Transverse colon (tissue), 4 donors: ENCODE measurements around the gene FAM25C. TPM values are rescaled to one million over a fixed set of nuclear protein-coding genes. Genes with fewer than 3 reads are reported as not detected.
"Not testable (repeated sequence)": the region's sequence is repeated elsewhere in the genome, so short reads cannot be mapped to it uniquely, and the experiment has no call there.

Experiments
- DNase-seq: peaks from one replicate; pipeline ENCODE4 v3.0.0-alpha.2; 2019
- H3K27ac ChIP-seq, 4 donors: fragments of 200-600 bp; sonication (generic); 2 replicates each; pipeline ENCODE4 v1.5.1; 2016 to 2018; ENCODE audit warnings: inconsistent platforms in 4 of 4
- H3K27me3 ChIP-seq: fragments of 200-600 bp; sonication (generic); 2 replicates; pipeline ENCODE4 v1.5.1; 2017; ENCODE audit warnings: inconsistent platforms
- H3K36me3 ChIP-seq, 4 donors: fragments of 200-600 bp; sonication (generic); 2 replicates each; pipeline ENCODE4 v1.5.1; 2017 to 2019; ENCODE audit warnings: inconsistent platforms in 4 of 4
- H3K4me1 ChIP-seq, 4 donors: fragments of 200-600 bp; sonication (generic); 2 replicates each; pipeline ENCODE4 v1.5.1; 2017 to 2020; ENCODE audit warnings: inconsistent platforms in 4 of 4
- H3K4me3 ChIP-seq, 4 donors: fragments of 200-600 bp; sonication (generic); 1 replicate in 1 of 4; 2 replicates in 3 of 4; pipeline versions ENCODE4 v1.5.1 to v1.6.1; 2017 to 2019; ENCODE audit warnings: inconsistent platforms in 4 of 4
- H3K9me3 ChIP-seq, 2 donors: fragments of 200-600 bp; sonication (generic); 2 replicates each; pipeline ENCODE4 v1.5.1; 2017 to 2019; ENCODE audit warnings: inconsistent platforms in 2 of 2
- WGBS, 2 donors: methylation state at CpG; one replicate each; pipeline ENCODE4 v1.1.5; 2018; ENCODE audit warnings: low coverage in 1 of 2; 5-methylcytosine and 5-hydroxymethylcytosine counted together
- in situ Hi-C, 4 donors: fragments of 200-750 bp; cut with MboI; loops; one replicate each; pipeline versions ENCODE4 v1.15.0 to v1.15.1; 2017; ENCODE audit warnings: low sequenced_read_pairs in 3 of 4, low pct_ligation_motif_present in 1 of 4, low pct_unique_long_range_greater_than_20kb in 1 of 4
- intact Hi-C: fragments of 100-400 bp; cut with DNase I; formaldehyde crosslinking; loops from one replicate; pipeline ENCODE4 v1.15.1; 2023; ENCODE audit warnings: low total_unique reads
- total RNA-seq, 4 donors: library from RNA; depleted of rRNA; stranded (reverse); fragments of >200 nt; gene quantifications; one replicate each; pipeline ENCODE4 v1.1.0, GENCODE V29; 2016

FAM25C gene
- total RNA-seq: not detected

GRCh38 chr10:47999691-48000090 is at the start of gene FAM25C:
Gene FAM25C, minus strand, starts transcription at chr10:47999791. Its CDS starts 26 bp downstream, at chr10:47999765.
- H3K4me1 ChIP-seq, H3K27ac ChIP-seq, intact Hi-C loops, H3K4me3 ChIP-seq, in situ Hi-C loops, DNase-seq, H3K27me3 ChIP-seq, H3K36me3 ChIP-seq, H3K9me3 ChIP-seq: not testable (repeated sequence)
- no CpG with 5 or more reads among the region's 9 CpGs for WGBS, 2 donors

DNA sequence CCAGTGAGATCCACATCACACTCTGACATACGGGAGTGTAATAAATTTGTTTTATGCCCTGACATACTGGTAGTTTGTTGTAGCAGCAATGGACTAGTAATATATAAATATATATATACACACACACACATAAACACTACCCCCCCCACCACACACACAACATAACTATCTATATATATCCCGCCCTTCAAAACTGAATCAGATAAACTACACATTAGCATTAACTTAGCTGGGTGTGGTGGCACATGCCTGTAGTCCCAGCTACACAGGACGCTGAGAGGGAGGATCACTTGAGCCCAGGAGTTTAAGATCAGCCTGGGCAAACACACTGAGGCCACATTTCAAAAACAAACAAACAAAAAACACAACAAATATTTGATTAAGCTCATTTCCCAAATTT is 45.0 kb upstream of the FAM25C start:
- intact Hi-C loops: not testable (repeated sequence)

GRCh38 chr10:48031390-48031789 is 31.8 kb upstream of the FAM25C start:
- H3K9me3 ChIP-seq, in situ Hi-C loops, H3K27me3 ChIP-seq, H3K36me3 ChIP-seq, H3K4me1 ChIP-seq, intact Hi-C loops, H3K4me3 ChIP-seq, H3K27ac ChIP-seq, DNase-seq: not testable (repeated sequence)
- no CpG with 5 or more reads among the region's 19 CpGs for WGBS, 2 donors

More for the DNA sequence above, 45.0 kb upstream of the FAM25C start:
- H3K27me3 ChIP-seq, H3K36me3 ChIP-seq, H3K9me3 ChIP-seq, in situ Hi-C loops, DNase-seq, H3K27ac ChIP-seq, H3K4me3 ChIP-seq, H3K4me1 ChIP-seq: not testable (repeated sequence)
- WGBS, 2 donors: 20 to 75% methylated on average over 1 to 2 of the region's 3 CpGs

GRCh38 chr10:48002306-48002705 is 2.7 kb upstream of the FAM25C start:
- in situ Hi-C loops, H3K4me1 ChIP-seq, intact Hi-C loops, H3K27ac ChIP-seq, DNase-seq, H3K36me3 ChIP-seq, H3K9me3 ChIP-seq, H3K27me3 ChIP-seq, H3K4me3 ChIP-seq: not testable (repeated sequence)
- WGBS, 2 donors: 22% methylated on average over 1 of the region's 6 CpGs; no CpG with 5 or more reads in 1 of the 2 donors

DNA sequence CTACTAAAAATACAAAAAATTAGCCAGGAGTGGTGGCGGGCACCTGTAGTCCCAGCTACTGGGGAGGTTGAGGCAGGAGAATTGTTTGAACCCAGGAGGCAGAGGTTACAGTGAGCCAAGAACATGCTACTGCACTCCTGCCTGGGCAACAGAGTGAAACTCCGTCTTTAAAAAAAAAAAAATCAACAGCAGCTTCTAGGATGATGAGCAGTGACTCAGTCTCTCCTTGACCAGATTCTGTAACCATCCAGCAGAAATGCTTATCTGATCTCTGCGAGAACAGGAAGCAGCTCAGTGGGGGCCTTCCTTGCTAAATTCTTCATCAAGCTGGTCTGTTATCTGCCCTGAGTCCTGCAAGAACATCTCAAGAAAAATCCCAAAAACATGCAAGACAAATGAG is 5.5 kb downstream of the FAM25C start:
- H3K4me1 ChIP-seq, H3K4me3 ChIP-seq, H3K9me3 ChIP-seq, H3K27ac ChIP-seq, in situ Hi-C loops, DNase-seq, H3K27me3 ChIP-seq, H3K36me3 ChIP-seq, intact Hi-C loops: not testable (repeated sequence)
- WGBS, 2 donors: 100% methylated on average over 1 of the region's 3 CpGs; no CpG with 5 or more reads in 1 of the 2 donors

GRCh38 chr10:47992560-47992959 is 7.0 kb downstream of the FAM25C start:
- H3K4me3 ChIP-seq, intact Hi-C loops, DNase-seq, H3K9me3 ChIP-seq, H3K27me3 ChIP-seq, H3K27ac ChIP-seq, H3K36me3 ChIP-seq, in situ Hi-C loops, H3K4me1 ChIP-seq: not testable (repeated sequence)
- WGBS, 2 donors: 92% methylated on average over 11 of the region's 11 CpGs; no CpG with 5 or more reads in 1 of the 2 donors

- H3K4me1 ChIP-seq, H3K4me3 ChIP-seq, H3K9me3 ChIP-seq, H3K27ac ChIP-seq, H3K27me3 ChIP-seq, DNase-seq, in situ Hi-C loops, intact Hi-C loops, H3K36me3 ChIP-seq: not testable (repeated sequence)
- 81% methylated on average over 11 of the region's 12 CpGs; no CpG with 5 or more reads in 1 of the 2 donors for WGBS, 2 donors
Measured at GRCh38 chr10:47991706-47992105, 7.9 kb downstream of the FAM25C start.

- H3K4me3 ChIP-seq, H3K27ac ChIP-seq, in situ Hi-C loops, H3K27me3 ChIP-seq, DNase-seq, H3K4me1 ChIP-seq, H3K36me3 ChIP-seq, H3K9me3 ChIP-seq, intact Hi-C loops: not testable (repeated sequence)
- no CpG with 5 or more reads among the region's 1 CpG for whole genome bisulfite sequencing, 2 donors
Measured at GRCh38 chr10:47990097-47990496, 9.5 kb downstream of the FAM25C start.

DNA sequence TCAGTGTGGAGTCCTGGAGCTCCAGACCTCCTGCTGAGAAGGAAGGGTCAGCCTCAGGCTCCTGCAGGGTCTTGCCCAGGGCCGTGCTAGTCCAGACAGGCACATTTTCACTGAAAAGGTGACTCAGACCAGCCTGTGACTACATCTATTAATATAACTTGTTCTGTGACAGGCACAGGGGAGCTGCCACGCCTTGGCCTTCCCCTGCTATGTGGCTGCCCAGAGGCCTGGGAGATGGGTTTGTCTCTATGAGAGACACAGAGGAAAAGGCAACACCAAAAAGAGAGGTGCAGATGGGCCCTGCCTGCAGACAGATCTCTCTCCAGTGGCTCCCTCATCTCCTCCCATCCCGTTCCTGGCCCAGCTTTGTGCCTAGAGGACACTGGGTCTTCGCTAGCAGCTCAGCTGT is 10.0 kb downstream of the FAM25C start:
- H3K27me3 ChIP-seq, in situ Hi-C loops, H3K4me1 ChIP-seq, H3K9me3 ChIP-seq, intact Hi-C loops, H3K27ac ChIP-seq, DNase-seq, H3K4me3 ChIP-seq, H3K36me3 ChIP-seq: not testable (repeated sequence)
- no CpG with 5 or more reads among the region's 4 CpGs for WGBS, 2 donors

DNA sequence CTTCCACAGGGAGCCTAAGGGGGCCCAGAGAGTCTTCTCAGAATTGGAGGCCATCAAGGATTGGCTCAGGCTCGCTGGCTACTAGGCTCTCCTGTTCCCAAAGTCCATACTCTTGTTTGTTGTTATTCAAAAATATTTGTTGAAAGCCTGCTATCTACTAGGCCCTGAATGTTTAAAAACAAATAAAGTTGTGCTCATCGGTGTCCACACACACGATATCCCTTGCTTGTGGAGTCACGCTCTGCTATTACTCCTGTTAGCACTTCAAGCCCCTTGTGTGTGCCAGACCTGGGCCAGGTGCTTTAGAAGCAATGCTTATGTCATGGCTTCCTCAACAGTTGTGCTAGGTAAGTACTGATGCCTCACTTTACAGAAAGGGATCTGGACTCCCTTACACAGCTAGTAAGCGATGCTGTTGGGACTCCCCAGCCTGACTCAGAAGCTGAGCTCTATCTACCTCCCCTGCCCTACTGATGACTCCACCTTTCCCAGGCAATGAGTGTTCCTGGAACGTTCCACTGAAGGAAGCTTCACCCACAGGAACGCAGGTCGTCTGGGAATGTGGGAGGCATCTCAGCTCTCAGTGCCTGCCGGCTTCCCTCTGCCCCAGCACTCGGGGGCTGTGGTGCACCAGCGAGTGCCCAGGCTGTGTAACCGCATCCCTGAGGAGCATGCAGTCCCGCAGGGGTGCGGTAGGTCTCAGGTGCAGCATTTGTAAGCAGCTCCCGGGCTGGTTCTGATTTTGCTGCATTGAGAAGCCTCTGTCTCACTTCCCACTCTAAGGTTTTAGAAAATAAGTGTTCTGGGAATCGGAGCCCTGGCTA is 10.7 kb downstream of the FAM25C start:
- H3K9me3 ChIP-seq, in situ Hi-C loops, H3K27ac ChIP-seq, H3K27me3 ChIP-seq, intact Hi-C loops, H3K36me3 ChIP-seq, H3K4me3 ChIP-seq, DNase-seq, H3K4me1 ChIP-seq: not testable (repeated sequence)
- WGBS, 2 donors: 99% methylated on average over 4 of the region's 16 CpGs; no CpG with 5 or more reads in 1 of the 2 donors

DNA sequence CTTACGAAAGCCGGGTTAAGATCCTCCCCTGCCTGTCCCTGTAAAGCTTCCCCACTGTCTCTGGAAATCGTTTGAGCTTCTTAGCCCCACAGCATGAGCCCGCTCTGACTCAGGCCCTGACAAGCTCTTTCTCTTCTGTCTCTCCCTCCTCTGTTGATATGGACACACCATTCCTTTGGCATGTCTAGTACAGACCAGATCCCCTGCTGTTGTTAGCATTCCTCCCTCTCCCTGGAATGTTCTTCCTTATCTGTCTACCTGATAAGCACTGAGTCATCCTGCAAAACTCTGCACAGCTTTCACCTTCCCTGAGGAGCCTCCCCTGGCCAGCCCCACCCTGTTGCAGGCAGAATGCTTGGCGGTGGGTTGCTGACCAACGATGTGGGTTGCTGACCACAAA is 11.6 kb downstream of the FAM25C start:
- H3K4me1 ChIP-seq, H3K4me3 ChIP-seq, in situ Hi-C loops, H3K27me3 ChIP-seq, H3K27ac ChIP-seq, H3K36me3 ChIP-seq, intact Hi-C loops, DNase-seq, H3K9me3 ChIP-seq: not testable (repeated sequence)
- no CpG with 5 or more reads among the region's 6 CpGs for WGBS, 2 donors
